ENCODE data around the gene IGF2R. TPM values are rescaled to one million over a fixed set of nuclear protein-coding genes. Genes with fewer than 3 reads are reported as not detected.
A peak's percentile ranks its signal among the peaks of the same experiment; 100 is the strongest.

The IGF2R gene
- total and polyA plus RNA-seq, 2 experiments from 2014 or later = 8.1 to 30.9 TPM

DNA sequence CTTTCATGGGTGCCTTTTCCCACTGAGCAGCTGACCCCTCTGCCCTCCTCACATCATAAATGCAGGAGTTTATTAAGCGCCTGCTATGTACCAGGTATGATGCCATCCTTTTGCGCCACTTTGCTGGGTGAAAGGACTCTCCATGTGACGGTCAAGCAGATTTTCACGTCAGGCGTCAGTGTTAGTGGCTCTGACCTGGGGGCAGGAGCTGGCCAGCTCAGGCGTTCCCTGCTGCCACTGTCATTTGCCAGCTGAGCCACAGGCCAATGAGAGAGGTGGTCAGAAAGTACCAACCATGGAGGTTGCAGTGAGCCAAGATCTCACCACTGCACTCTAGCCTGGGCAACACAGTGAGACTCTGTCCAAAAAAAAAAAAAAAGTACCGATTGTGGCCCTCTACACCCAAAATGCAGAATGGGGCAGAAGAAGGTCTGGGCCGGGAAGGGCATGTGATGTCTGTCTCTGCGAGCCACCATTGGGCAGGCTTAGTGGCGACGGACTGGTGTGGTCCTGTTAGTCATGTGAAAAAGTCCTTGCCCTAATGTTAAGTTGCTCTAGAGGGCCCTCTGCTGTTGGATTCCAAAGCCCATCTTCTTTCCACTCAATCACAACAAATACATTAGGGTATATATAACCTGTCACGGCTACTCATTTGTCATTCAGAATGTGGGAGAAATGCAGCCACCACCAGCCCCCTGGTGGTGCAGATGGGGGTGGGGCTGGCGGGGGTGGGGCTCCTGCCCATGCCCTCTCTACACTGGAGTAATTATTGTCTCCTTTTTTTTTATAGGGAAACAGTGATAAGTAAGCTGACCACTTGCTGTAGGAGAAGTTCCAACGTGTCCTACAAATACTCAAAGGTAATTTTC is 134.3 kb downstream of the IGF2R start:
- no peak overlapping the region for H3K9ac ChIP-seq
- no peaks in the 10 kb centered on the region for H4K20me1 ChIP-seq (ENCODE audit: insufficient read depth)
- TF ChIP-seq EZH2phosphoT487 (IDR thresholded peaks at IDR 0.05; ENCODE audit: insufficient read depth, low read depth) (no peak), EZH2 (IDR thresholded peaks at IDR 0.05; ENCODE audit: insufficient read depth, poor library complexity, severe bottlenecking) (no peak)
- no peak overlapping the region for H3K4me3 ChIP-seq
- no peaks in the 10 kb centered on the region for H3K9me3 ChIP-seq (ENCODE audit: low read depth)
- no peaks in the 10 kb centered on the region for H3K79me2 ChIP-seq (ENCODE audit: insufficient read depth)
- in situ Hi-C loops (cut with MboI) = loop anchor here (10.0 kb wide), 1 partner anchor 352 kb away; no protein-coding TSS in a partner anchor
- no peak overlapping the region for H3K4me2 ChIP-seq (ENCODE audit: unreplicated experiment)
- peaks cover 9% of the 10 kb centered on the region; the same call in 1 of the 2 replicates for H3K36me3 ChIP-seq (ENCODE audit: low read depth)
- 85 to 89% methylated on average over 14 of the region's 14 CpGs for WGBS, 2 experiments (ENCODE audit: low coverage in 1 of 2, low lambda C conversion rate in 2 of 2, missing lambda C conversion rate in 2 of 2)
- H3K27ac ChIP-seq = no peak overlapping the region
- no peaks in the 10 kb centered on the region for H3K4me1 ChIP-seq (ENCODE audit: insufficient read depth)
- no peaks in the 10 kb centered on the region for H3K27me3 ChIP-seq (replicated peaks; ENCODE audit: insufficient read depth)
- H3K9me2 ChIP-seq (ENCODE audit: insufficient read depth) = no peaks in the 10 kb centered on the region
- H3F3A ChIP-seq (ENCODE audit: insufficient read depth) = no peaks in the 10 kb centered on the region
- DNase-seq = peak; percentile 66
- no peak overlapping the region for H2AFZ ChIP-seq

DNA sequence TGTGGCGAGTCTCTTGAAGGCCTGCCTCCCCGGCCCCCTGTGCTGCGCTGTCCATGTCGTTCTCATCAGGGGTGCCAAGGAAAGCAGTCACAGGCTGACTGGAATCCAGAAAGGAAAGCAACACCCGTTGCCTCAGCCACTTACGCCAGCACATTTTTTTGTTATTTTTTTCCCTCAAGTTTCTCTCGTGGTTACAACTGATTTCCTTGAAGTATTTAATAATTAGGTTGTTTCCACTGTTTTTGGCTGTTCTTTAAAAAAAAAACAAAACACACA is 134.9 kb downstream of the IGF2R start:
- H3K27ac ChIP-seq = no peak overlapping the region
- H4K20me1 ChIP-seq (ENCODE audit: insufficient read depth) = no peaks in the 10 kb centered on the region
- H3K9me2 ChIP-seq (ENCODE audit: insufficient read depth) = no peaks in the 10 kb centered on the region
- no peak overlapping the region for H3K4me3 ChIP-seq
- peaks cover 9% of the 10 kb centered on the region; the same call in 1 of the 2 replicates for H3K36me3 ChIP-seq (ENCODE audit: low read depth)
- no peaks in the 10 kb centered on the region for H3K4me1 ChIP-seq (ENCODE audit: insufficient read depth)
- no peak overlapping the region for H3K4me2 ChIP-seq (ENCODE audit: unreplicated experiment)
- no peaks in the 10 kb centered on the region for H3K27me3 ChIP-seq (replicated peaks; ENCODE audit: insufficient read depth)
- in situ Hi-C loops (cut with MboI) = loop anchor here (10.0 kb wide), 1 partner anchor 351 kb away; no protein-coding TSS in a partner anchor
- no peak for DNase-seq
- H2AFZ ChIP-seq = no peak overlapping the region
- 75 to 80% methylated on average over 7 of the region's 7 CpGs for WGBS, 2 experiments (ENCODE audit: low coverage in 1 of 2, low lambda C conversion rate in 2 of 2, missing lambda C conversion rate in 2 of 2)
- H3F3A ChIP-seq (ENCODE audit: insufficient read depth) = no peaks in the 10 kb centered on the region
- H3K9ac ChIP-seq = no peak overlapping the region
- H3K79me2 ChIP-seq (ENCODE audit: insufficient read depth) = no peaks in the 10 kb centered on the region
- TF ChIP-seq EZH2 (IDR thresholded peaks at IDR 0.05; ENCODE audit: insufficient read depth, poor library complexity, severe bottlenecking) = no peak
- TF ChIP-seq EZH2phosphoT487 (IDR thresholded peaks at IDR 0.05; ENCODE audit: insufficient read depth, low read depth) = no peak
- H3K9me3 ChIP-seq (ENCODE audit: low read depth) = no peaks in the 10 kb centered on the region

GRCh38 chr6:160104821-160105517 is 136.1 kb downstream of the IGF2R start:
- no peak overlapping the region for H3K4me2 ChIP-seq (ENCODE audit: unreplicated experiment)
- TF ChIP-seq EZH2phosphoT487 (IDR thresholded peaks at IDR 0.05; ENCODE audit: insufficient read depth, low read depth) (no peak), EZH2 (IDR thresholded peaks at IDR 0.05; ENCODE audit: insufficient read depth, poor library complexity, severe bottlenecking) (no peak)
- H3K27me3 ChIP-seq (replicated peaks; ENCODE audit: insufficient read depth) = no peaks in the 10 kb centered on the region
- DNase-seq = no peak
- no peak overlapping the region for H2AFZ ChIP-seq
- no peak overlapping the region for H3K4me3 ChIP-seq
- H3K27ac ChIP-seq = no peak overlapping the region
- no peak overlapping the region for H3K9ac ChIP-seq
- no peaks in the 10 kb centered on the region for H4K20me1 ChIP-seq (ENCODE audit: insufficient read depth)
- 92 to 96% methylated on average over 20 of the region's 20 CpGs for WGBS, 2 experiments (ENCODE audit: low coverage in 1 of 2, low lambda C conversion rate in 2 of 2, missing lambda C conversion rate in 2 of 2)
- H3K9me2 ChIP-seq (ENCODE audit: insufficient read depth) = no peaks in the 10 kb centered on the region
- H3K79me2 ChIP-seq (ENCODE audit: insufficient read depth) = no peaks in the 10 kb centered on the region
- peaks cover 6% of the 10 kb centered on the region; the same call in 1 of the 2 replicates for H3K36me3 ChIP-seq (ENCODE audit: low read depth)
- no peaks in the 10 kb centered on the region for H3K4me1 ChIP-seq (ENCODE audit: insufficient read depth)
- H3K9me3 ChIP-seq (ENCODE audit: low read depth) = no peaks in the 10 kb centered on the region
- in situ Hi-C loops (cut with MboI) = loop anchor here (10.0 kb wide), 1 partner anchor 350 kb away; no protein-coding TSS in a partner anchor
- no peaks in the 10 kb centered on the region for H3F3A ChIP-seq (ENCODE audit: insufficient read depth)

DNA sequence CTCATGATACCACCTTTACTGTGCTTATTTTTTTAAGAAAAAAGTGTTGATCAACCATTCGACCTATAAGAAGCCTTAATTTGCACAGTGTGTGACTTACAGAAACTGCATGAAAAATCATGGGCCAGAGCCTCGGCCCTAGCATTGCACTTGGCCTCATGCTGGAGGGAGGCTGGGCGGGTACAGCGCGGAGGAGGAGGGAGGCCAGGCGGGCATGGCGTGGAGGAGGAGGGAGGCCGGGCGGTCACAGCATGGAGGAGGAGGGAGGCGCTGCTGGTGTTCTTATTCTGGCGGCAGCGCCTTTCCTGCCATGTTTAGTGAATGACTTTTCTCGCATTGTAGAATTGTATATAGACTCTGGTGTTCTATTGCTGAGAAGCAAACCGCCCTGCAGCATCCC is 137.1 kb downstream of the IGF2R start:
- no peak overlapping the region for H3K4me3 ChIP-seq
- H3K9me3 ChIP-seq (ENCODE audit: low read depth) = no peaks in the 10 kb centered on the region
- DNase-seq = no peak
- TF ChIP-seq EZH2 (IDR thresholded peaks at IDR 0.05; ENCODE audit: insufficient read depth, poor library complexity, severe bottlenecking) (no peak), EZH2phosphoT487 (IDR thresholded peaks at IDR 0.05; ENCODE audit: insufficient read depth, low read depth) (no peak)
- H3K27me3 ChIP-seq (replicated peaks; ENCODE audit: insufficient read depth) = no peaks in the 10 kb centered on the region
- H2AFZ ChIP-seq = no peak overlapping the region
- H3K79me2 ChIP-seq (ENCODE audit: insufficient read depth) = no peaks in the 10 kb centered on the region
- no peak overlapping the region for H3K9ac ChIP-seq
- in situ Hi-C loops (cut with MboI) = loop anchor here (10.0 kb wide), 1 partner anchor 349 kb away; no protein-coding TSS in a partner anchor
- peaks cover 6% of the 10 kb centered on the region; the same call in 1 of the 2 replicates for H3K36me3 ChIP-seq (ENCODE audit: low read depth)
- H3K9me2 ChIP-seq (ENCODE audit: insufficient read depth) = no peaks in the 10 kb centered on the region
- 97 to 98% methylated on average over 11 to 14 of the region's 14 CpGs for WGBS, 2 experiments (ENCODE audit: low coverage in 1 of 2, low lambda C conversion rate in 2 of 2, missing lambda C conversion rate in 2 of 2)
- H3K4me1 ChIP-seq (ENCODE audit: insufficient read depth) = no peaks in the 10 kb centered on the region
- H3K4me2 ChIP-seq (ENCODE audit: unreplicated experiment) = no peak overlapping the region
- H4K20me1 ChIP-seq (ENCODE audit: insufficient read depth) = no peaks in the 10 kb centered on the region
- no peaks in the 10 kb centered on the region for H3F3A ChIP-seq (ENCODE audit: insufficient read depth)
- no peak overlapping the region for H3K27ac ChIP-seq
